EL (cell line): ENCODE results near the gene CSRP3.

Experiments
- DNase-seq: peaks from one replicate; pipeline ENCODE4 v3.0.0-alpha.2; 2016

CSRP3 gene

GRCh38 chr11:19201737-19202605 is at the start of gene CSRP3:
TSS of gene CSRP3 (minus strand) at chr11:19201983. CDS start at chr11:19192448, 9,535 bp downstream.
- no peak for DNase-seq

- DNase-seq = no peak
Measured at GRCh38 chr11:19251577-19251976, 49.8 kb upstream of the CSRP3 start.

DNA sequence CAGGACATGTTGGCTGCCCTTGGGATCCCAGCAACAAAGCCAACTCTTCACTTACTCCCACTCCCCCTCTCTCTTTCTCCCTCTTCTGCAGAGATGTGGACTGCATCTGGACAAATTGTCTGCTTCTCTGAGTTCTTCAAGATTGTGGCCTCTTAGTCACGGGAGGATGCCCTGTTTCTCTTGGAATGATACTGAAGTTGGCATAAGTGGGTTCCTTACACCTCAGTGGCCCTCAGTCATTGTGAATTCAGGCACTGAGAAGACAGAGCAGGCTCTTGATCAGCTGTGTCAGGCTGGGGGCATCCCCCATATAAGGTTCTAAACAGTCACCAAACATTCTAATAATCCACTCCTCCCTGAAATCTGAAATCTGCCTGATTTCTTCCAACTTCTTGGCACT is 45.0 kb upstream of the CSRP3 start:
- no peak for DNase-seq

DNA sequence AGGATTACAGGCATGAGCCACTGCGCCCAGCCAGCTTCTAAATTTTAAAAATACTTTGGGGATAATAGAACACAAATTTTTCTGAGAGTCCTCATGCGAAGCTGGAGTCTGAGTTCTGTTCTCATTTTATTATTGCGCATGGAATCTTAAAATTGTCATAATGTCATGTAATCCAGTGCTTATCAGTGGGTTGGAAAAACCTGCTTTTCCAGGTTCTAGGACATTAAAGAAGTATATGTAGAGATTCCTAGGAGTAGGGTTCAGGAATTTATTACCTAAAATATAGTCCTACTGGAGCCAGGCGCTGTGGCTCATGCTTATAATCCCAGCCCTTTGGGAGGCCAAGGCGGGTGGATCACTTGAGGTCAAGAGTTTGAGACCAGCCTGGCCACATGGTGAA is 43.6 kb upstream of the CSRP3 start:
- DNase-seq = no peak

GRCh38 chr11:19244621-19245020 is 42.8 kb upstream of the CSRP3 start:
- DNase-seq = peak; percentile 42

DNA sequence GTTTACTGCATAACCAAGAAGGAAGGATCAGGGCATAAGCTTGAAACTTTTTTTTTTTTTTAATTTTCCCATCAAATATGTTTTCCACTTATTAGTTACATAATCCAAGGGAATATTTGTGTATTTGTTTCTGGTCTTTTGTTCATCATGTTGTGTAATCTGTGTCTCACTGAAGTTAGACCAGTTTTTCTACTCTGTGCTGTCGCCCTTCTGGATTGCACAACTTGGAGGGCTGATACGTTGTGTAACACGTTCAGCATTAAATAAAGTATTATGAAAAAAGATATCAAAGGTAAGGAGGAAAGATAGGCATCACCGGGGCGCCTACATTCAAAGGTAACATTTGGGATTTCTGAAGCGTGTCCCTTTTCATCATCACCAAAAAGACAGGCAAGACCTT is 42.3 kb upstream of the CSRP3 start:
- DNase-seq = no peak

DNA sequence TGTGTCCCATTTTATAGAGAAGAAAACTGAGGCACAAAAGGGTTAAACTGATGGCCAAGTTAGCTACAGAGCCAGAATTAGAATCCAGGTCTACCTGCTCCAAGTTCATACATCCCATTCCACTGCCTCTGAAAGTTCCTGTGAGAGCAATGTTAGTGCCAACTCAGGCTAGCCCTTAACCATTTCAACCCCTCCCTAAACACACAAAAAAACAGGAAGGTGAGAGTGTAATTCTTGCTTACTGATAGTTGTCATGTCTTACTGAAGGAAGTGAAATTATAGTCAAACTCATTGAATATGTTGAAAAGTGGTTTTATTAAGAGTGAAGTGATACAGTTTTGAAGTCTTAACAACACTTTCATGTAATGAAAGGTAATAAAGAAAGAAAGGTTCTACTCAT is 41.8 kb upstream of the CSRP3 start:
- no peak for DNase-seq

- DNase-seq = no peak
Measured at GRCh38 chr11:19243143-19243542, 41.4 kb upstream of the CSRP3 start.

DNA sequence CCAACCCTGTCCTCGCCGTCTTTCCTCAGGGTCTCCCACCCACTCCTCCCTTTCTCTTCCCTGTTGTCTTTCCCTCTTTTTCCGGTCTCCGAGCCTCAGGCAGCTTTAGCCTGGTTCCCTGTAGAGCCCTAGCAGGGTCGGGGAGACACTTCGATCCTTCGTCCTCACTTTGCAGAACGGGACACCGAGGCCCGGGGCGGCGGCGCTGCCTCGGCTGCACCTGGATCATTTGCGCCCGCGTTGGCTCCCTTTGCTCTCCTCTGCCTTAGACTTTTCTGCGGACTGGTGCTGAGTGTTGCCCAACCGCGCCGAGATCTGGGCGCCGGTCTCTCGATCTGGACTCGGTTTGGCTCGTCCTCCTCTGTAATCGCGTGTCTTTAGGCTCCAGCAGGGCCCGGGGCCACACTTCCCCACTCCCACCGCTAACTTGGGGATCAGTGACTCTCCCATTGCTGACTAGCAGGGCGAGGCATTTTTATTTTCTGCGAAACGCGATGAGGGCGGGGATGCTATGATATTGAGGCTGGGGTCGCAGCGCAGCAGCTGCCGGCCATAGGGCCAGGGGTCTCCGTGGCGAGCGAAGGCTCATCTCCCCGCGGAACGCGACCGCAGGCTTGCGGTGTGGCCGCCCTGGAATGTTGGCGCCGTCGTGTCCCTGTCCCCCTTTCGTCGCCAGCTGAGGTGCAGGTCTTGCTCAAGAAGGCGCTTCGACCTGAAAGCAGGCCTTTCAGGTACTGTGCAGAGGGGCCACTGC is 40.6 kb upstream of the CSRP3 start:
- DNase-seq = peak; percentile 19

- peak; percentile 51 for DNase-seq
Measured at GRCh38 chr11:19241260-19242178, 39.7 kb upstream of the CSRP3 start.

- DNase-seq = peak; percentile 96
Measured at GRCh38 chr11:19240420-19241259, 38.9 kb upstream of the CSRP3 start, which contains the start of gene E2F8. TSS of gene E2F8 (minus strand) at chr11:19240945. CDS start at chr11:19240121, 824 bp downstream.

- no peak for DNase-seq
Measured at GRCh38 chr11:19239039-19239438, 37.3 kb upstream of the CSRP3 start.

DNA sequence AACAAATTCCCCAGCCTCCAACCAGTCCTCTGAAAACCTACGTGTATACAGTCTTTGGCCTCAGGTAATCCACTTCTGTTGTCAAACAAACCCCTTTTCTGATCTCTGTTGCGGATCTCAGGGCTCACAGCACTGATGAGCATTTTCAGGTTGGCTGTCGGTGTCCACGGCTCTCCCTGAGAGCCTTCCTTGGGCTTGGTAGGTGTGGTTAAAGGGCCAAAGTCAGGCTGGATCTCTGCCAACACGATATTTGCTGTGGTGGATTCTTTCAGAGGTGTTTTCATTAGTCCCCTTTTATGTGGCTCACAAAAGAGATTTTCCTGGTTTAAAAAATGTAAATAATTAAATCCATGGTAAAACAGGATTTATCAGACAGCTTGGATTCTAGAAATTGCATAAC is 36.0 kb upstream of the CSRP3 start:
- DNase-seq = no peak

DNA sequence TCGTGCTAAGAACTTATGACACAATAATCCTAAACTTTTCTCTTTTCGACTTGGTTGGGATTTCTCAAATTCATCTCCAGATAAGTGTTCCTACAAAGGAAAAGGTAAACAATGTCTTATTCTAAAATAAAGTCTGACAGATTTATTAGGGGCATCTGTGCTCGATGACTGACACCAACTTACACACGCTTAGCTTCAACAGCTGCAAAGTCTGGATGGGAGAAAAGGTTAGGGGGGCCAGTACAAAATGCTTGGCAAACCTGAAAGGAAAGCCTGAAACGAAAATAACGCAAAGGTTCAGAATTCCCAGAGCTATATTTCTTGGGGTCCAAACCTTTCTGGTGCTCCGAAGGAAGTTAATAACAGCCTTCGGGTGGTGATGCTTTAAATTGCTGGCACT is 35.6 kb upstream of the CSRP3 start:
- DNase-seq = no peak

DNA sequence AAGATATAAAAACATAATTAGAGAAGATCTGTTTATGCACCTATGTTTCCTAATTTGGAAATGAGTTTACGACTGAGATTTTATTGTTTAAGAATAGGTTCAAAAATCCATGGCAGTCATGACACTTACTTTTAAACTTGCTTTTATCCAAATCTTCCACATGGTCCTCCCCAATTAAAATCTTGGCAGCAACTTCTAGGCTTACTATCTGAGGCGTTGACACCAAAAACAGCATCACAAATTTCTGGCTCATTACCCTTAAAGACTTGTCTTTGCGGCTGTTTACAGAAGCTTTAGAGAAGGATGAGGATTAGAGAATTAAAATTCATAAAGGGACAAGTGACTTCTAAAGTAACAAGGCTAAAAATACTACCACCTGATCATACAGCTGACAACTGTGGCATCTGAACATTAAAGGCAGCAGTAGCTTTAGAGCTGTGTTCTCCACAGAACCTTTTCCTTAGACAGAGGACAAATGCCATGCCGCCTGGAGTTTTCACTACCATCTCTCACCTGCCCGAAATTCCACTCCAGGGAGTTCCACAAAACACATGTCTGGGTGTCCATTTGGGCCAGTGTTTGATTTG is 32.5 kb upstream of the CSRP3 start:
- DNase-seq = no peak

DNA sequence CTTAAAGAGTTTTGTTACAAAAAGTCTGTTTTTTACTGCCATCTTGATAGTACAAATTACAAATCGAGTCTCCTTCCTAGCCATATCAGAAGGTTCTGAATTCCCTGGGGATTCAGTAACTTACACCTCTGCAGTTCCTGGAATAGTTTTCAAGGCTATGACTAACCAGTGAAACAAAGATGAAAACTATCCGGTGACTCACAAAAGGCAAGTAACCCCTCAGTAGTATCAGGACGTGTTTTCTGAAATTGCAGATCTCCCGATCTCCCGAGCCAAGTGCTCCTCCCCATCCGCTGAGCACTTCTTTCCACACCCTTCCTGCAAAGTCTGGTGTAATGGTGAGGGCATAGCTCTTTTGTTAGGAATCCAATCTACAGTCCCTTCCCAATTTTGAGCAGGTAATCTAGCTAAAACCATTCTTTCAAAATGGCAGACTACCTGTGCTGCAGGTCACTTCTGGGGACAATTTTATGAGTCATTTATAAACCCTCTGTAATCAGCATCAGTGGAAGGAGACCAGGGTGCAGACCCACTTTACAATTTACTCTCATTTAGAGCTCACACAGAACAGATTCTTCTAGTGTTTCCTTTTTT is 31.2 kb upstream of the CSRP3 start:
- DNase-seq = peak; percentile 84

DNA sequence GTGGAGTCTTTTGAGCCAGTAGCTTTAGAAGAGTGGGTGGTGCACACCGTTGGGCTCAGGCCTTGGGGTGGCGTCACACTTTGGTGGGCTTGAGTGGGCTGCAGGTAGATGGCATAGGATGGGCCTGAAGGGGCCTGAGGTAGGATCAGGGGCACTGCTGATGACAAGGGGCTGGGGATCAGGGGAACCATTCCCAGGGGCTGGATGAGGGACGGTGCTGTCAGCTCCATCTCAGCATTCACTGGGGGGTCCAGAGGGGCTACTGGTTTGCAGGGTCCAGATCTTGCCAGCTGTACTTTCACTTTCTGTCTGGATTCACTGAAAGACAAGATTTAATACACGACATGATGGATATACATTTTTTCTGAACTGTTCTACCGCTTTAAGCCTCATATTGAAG is 27.9 kb upstream of the CSRP3 start:
- DNase-seq = no peak

DNA sequence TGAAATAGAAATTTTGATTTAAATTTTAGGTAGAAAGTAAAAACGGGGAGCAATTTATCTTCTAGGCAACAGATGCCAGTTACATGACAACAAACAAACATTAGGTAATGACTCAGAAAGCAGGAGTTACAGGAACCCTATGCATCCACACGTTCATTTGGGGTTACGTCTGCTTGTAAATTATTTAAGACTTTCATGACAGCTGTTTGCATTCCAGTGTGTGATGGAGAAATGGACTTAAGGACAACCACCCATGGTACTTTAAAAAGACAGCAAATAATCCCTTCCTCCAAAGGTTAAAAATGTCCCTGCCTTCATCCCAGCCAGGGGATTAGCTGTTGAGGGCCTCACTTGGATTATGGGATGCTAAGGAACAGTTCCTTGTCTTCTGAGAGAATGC is 27.2 kb upstream of the CSRP3 start:
- no peak for DNase-seq

GRCh38 chr11:19226378-19227195 is 24.8 kb upstream of the CSRP3 start:
- DNase-seq = no peak

DNA sequence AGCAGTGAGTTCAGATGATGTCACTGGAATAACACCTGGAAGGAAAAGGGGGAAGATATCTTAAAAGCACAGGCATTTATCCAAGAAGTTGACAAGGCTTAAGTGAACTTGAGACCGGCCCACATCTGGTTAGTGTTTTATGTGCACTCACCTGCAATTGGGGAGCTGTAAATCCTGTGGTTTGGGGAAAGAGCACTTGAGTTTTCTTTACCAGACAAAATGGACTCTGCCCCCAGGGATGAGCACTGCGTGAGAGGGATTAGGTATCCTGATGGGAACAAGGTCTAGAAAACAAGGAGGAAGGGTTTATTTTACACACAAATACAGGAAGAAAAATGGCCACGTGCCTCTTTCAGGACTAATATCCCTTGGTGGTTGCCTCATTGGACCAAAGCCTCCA is 23.8 kb upstream of the CSRP3 start:
- DNase-seq = no peak
